ENCODE measurements around the gene FAM193B.

DNA sequence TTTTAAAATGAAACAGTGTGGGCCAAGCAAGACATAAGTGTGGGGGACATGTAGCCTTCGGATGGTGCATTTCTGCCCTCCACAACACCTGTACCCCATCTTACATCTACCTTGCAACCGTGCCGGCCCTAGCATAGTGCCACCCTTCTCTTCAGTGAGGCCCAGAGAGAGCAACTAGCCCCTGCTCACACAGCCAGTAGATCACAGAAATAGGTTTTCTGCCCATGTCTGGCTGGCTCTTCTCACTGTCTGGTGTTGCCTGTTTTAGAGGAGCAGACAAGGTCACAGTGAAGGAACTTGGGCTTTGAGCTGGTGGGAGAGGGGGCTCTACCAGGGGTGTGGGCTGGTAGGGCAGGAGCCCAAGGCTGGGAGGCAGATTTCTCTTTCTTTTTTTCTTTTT lies 68.1 kb downstream of the FAM193B start:
- TF ChIP-seq, protein P1, sequence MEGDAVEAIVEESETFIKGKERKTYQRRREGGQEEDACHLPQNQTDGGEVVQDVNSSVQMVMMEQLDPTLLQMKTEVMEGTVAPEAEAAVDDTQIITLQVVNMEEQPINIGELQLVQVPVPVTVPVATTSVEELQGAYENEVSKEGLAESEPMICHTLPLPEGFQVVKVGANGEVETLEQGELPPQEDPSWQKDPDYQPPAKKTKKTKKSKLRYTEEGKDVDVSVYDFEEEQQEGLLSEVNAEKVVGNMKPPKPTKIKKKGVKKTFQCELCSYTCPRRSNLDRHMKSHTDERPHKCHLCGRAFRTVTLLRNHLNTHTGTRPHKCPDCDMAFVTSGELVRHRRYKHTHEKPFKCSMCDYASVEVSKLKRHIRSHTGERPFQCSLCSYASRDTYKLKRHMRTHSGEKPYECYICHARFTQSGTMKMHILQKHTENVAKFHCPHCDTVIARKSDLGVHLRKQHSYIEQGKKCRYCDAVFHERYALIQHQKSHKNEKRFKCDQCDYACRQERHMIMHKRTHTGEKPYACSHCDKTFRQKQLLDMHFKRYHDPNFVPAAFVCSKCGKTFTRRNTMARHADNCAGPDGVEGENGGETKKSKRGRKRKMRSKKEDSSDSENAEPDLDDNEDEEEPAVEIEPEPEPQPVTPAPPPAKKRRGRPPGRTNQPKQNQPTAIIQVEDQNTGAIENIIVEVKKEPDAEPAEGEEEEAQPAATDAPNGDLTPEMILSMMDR (IDR thresholded peaks at IDR 0.05): no peak
- TF ChIP-seq POLR2AphosphoS5 (IDR thresholded peaks at IDR 0.05; ENCODE audit: low read depth, low read length) (no peak), SIN3A (IDR thresholded peaks at IDR 0.05; ENCODE audit: borderline replicate concordance, insufficient read depth, low read depth, low read length) (no peak)
- TF ChIP-seq, protein P2, sequence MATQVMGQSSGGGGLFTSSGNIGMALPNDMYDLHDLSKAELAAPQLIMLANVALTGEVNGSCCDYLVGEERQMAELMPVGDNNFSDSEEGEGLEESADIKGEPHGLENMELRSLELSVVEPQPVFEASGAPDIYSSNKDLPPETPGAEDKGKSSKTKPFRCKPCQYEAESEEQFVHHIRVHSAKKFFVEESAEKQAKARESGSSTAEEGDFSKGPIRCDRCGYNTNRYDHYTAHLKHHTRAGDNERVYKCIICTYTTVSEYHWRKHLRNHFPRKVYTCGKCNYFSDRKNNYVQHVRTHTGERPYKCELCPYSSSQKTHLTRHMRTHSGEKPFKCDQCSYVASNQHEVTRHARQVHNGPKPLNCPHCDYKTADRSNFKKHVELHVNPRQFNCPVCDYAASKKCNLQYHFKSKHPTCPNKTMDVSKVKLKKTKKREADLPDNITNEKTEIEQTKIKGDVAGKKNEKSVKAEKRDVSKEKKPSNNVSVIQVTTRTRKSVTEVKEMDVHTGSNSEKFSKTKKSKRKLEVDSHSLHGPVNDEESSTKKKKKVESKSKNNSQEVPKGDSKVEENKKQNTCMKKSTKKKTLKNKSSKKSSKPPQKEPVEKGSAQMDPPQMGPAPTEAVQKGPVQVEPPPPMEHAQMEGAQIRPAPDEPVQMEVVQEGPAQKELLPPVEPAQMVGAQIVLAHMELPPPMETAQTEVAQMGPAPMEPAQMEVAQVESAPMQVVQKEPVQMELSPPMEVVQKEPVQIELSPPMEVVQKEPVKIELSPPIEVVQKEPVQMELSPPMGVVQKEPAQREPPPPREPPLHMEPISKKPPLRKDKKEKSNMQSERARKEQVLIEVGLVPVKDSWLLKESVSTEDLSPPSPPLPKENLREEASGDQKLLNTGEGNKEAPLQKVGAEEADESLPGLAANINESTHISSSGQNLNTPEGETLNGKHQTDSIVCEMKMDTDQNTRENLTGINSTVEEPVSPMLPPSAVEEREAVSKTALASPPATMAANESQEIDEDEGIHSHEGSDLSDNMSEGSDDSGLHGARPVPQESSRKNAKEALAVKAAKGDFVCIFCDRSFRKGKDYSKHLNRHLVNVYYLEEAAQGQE (IDR thresholded peaks at IDR 0.05; ENCODE audit: insufficient read depth in 1 of 2, low read depth in 2 of 2, low read length in 1 of 2): no peak

Measured in Panc1 (cell line).